Measurements from ENCODE around the gene SCT.

SCT gene

DNA sequence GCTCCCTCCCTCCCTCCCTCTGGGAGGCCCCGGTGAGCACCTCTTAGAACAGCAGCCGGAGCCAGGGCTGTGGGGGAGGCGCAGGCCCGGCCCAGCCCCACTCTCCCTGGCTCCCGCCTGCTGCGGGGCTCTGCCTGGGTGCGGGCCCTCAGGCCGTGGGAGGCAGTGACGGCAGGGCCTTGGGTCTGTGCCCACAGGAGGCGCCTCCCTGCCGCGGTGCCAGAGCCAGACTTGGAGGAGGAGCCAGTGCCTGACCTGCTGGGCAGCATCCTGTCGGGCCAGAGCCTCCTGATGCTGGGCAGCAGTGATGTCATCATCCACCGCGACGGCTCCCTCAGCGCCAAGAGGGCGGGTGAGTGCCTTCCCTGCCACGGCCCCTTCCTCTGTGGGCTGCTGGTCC, 20.7 kb downstream of the SCT start:
- Histone ChIP-seq H3K4me3 (ENCODE audit: low read depth, low read length, poor library complexity, severe bottlenecking) (no peak overlapping the region), H2AFZ (ENCODE audit: low read length) (no peak overlapping the region), H3K4me2 (ENCODE audit: low read length) (no peak overlapping the region), H3K4me1 (ENCODE audit: insufficient read depth, low read length, severe bottlenecking) (no peaks in the 10 kb centered on the region), H3K9me2 (ENCODE audit: low read depth, low read length) (no peaks in the 10 kb centered on the region), H3K36me3 (ENCODE audit: insufficient read depth, low read length) (peaks cover 94% of the 10 kb centered on the region), H3K27ac (ENCODE audit: low read depth, low read length, poor library complexity, severe bottlenecking) (no peak overlapping the region), H3K9me3 (ENCODE audit: low read length) (no peaks in the 10 kb centered on the region), H3F3A (ENCODE audit: insufficient read depth, low read length) (no peaks in the 10 kb centered on the region), H3K9ac (ENCODE audit: low read length) (no peak overlapping the region), H4K20me1 (ENCODE audit: insufficient read depth, low read length) (no peaks in the 10 kb centered on the region), H3K27me3 (ENCODE audit: insufficient read depth, low read length) (no peaks in the 10 kb centered on the region), H3K79me2 (ENCODE audit: insufficient read depth, low read length) (no peaks in the 10 kb centered on the region)
- no peak for TF ChIP-seq EZH2 (IDR thresholded peaks at IDR 0.05; ENCODE audit: borderline replicate concordance, low read length)
- no peak for TF ChIP-seq CTCF (IDR thresholded peaks at IDR 0.05; ENCODE audit: low read length)

- Histone ChIP-seq H3K9ac (ENCODE audit: low read length) (no peak overlapping the region), H2AFZ (ENCODE audit: low read length) (no peak overlapping the region), H4K20me1 (ENCODE audit: insufficient read depth, low read length) (no peaks in the 10 kb centered on the region), H3K27ac (ENCODE audit: low read depth, low read length, poor library complexity, severe bottlenecking) (no peak overlapping the region), H3K4me2 (ENCODE audit: low read length) (no peak overlapping the region), H3K79me2 (ENCODE audit: insufficient read depth, low read length) (no peaks in the 10 kb centered on the region), H3K27me3 (ENCODE audit: insufficient read depth, low read length) (no peaks in the 10 kb centered on the region), H3F3A (ENCODE audit: insufficient read depth, low read length) (no peaks in the 10 kb centered on the region), H3K9me3 (ENCODE audit: low read length) (no peaks in the 10 kb centered on the region), H3K4me1 (ENCODE audit: insufficient read depth, low read length, severe bottlenecking) (no peaks in the 10 kb centered on the region), H3K36me3 (ENCODE audit: insufficient read depth, low read length) (peaks cover 91% of the 10 kb centered on the region), H3K4me3 (ENCODE audit: low read depth, low read length, poor library complexity, severe bottlenecking) (no peak overlapping the region), H3K9me2 (ENCODE audit: low read depth, low read length) (no peaks in the 10 kb centered on the region)
- TF ChIP-seq CTCF (IDR thresholded peaks at IDR 0.05; ENCODE audit: low read length) (no peak), EZH2 (IDR thresholded peaks at IDR 0.05; ENCODE audit: borderline replicate concordance, low read length) (no peak)
Observed at GRCh38 chr11:605286-606129, 21.5 kb downstream of the SCT start.

DNA sequence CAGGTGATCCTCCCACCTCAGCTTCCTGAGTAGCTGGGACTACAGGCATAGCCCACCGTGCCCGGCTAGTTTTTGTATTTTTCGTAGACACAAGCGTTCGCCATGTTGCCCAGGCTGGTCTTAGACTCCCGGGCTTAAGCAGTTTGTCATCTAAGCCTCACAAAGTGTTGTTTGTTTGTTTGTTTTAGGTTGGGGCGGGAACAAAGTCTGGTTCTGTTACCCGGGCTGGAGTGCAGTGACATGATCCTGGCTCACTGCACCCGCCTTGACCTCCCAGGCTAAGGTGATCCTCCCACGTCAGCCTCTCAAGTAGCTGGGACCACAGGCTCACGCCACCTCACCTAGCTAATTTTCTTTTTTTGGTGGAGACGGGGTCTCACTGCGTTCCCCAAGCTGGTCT, 23.8 kb downstream of the SCT start:
- Histone ChIP-seq H3K36me3 (ENCODE audit: insufficient read depth, low read length) (peaks cover 86% of the 10 kb centered on the region), H3K27me3 (ENCODE audit: insufficient read depth, low read length) (no peaks in the 10 kb centered on the region), H3K9me3 (ENCODE audit: low read length) (no peaks in the 10 kb centered on the region), H3K4me2 (ENCODE audit: low read length) (no peak overlapping the region), H4K20me1 (ENCODE audit: insufficient read depth, low read length) (no peaks in the 10 kb centered on the region), H3K4me1 (ENCODE audit: insufficient read depth, low read length, severe bottlenecking) (no peaks in the 10 kb centered on the region), H3K4me3 (ENCODE audit: low read depth, low read length, poor library complexity, severe bottlenecking) (no peak overlapping the region), H3K9ac (ENCODE audit: low read length) (no peak overlapping the region), H3K9me2 (ENCODE audit: low read depth, low read length) (no peaks in the 10 kb centered on the region), H2AFZ (ENCODE audit: low read length) (no peak overlapping the region), H3K79me2 (ENCODE audit: insufficient read depth, low read length) (no peaks in the 10 kb centered on the region), H3K27ac (ENCODE audit: low read depth, low read length, poor library complexity, severe bottlenecking) (no peak overlapping the region), H3F3A (ENCODE audit: insufficient read depth, low read length) (no peaks in the 10 kb centered on the region)
- TF ChIP-seq CTCF (IDR thresholded peaks at IDR 0.05; ENCODE audit: low read length) (no peak), EZH2 (IDR thresholded peaks at IDR 0.05; ENCODE audit: borderline replicate concordance, low read length) (no peak)

Data from OCI-LY1 (cell line).